Erythroblast (primary cell): ENCODE data around the gene ALDH1B1.

Experiments used
- GATA1 ChIP-seq: IDR thresholded peaks from 2 replicates; pipeline ENCODE4 v1.6.1; 2011; ENCODE audit warnings: low read depth, mild to moderate bottlenecking, control low read depth, low read length, moderate library complexity
- POLR2A ChIP-seq: IDR thresholded peaks from 2 replicates; pipeline ENCODE4 v1.6.1; 2011; ENCODE audit warnings: mild to moderate bottlenecking, low read length

DNA sequence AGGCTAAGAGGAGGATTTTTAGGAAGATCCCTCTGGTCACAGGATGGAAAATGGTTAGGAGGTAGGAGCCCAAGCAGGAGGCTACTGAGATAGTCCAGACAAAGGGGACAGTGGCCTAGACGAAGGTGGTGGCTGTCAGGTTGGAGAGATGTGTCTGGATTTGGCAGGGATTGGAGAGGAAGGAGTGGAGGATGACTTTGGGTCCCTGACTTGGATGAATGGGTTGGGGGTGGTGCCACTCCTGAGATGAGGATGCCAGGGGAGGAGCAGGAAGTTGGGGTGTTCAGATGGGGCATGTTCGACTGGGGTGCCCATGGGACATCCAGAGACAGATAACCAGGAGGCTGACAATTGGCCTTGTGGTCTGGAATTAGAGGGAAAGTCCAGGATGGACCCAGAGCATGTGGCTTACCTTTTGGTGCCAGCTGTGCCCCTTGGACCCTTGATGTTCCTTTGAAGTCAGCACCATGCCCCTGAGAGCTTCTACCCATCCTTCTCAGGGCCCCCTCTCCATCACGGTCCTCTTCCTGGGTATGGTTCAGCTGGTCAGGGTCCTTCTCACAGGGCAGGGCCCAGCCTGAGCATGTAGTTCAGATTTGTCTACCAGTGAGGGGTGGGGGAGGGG is 46.9 kb downstream of the ALDH1B1 start:
- TF ChIP-seq POLR2A, result no peak
- no peak for TF ChIP-seq GATA1
